Right lobe of liver (tissue), 4 donors: ENCODE results near the gene PFKFB3.
A peak's percentile ranks its signal among the peaks of the same experiment; 100 is the strongest.

Source experiments
- CTCF ChIP-seq, 4 donors: fragments of 200-600 bp in 3 of 4; fragments of 450-650 bp in 1 of 4; IDR thresholded peaks; one replicate each; pipeline versions ENCODE4 v1.5.1 to v1.8.0; 2016 to 2022; ENCODE audit warnings: antibody characterized with exemption in 4 of 4, mild to moderate bottlenecking in 2 of 4
- POLR2A ChIP-seq: fragments of 450-650 bp; IDR thresholded peaks from one replicate; pipeline ENCODE4 v1.6.1; 2017; ENCODE audit warnings: antibody characterized with exemption, mild to moderate bottlenecking
- donor health status: DM: no; HTN: no; CAD: no.
- donor health status: DM: no; HTN: no; CAD: no.
- donor health status: DM: no; HTN: yes; CAD: no.

GRCh38 chr10:6201516-6201975 lies 1.2 kb upstream of the PFKFB3 start:
- TF ChIP-seq CTCF (IDR thresholded peaks at IDR 0.05) (peak in 1 of 4 donors; percentile 4), POLR2A (peak; percentile 45)
